HG03558 (cell line): ENCODE measurements around the gene AGRP.
"Not testable (repeated sequence)": the region's sequence is repeated elsewhere in the genome, so short reads cannot be mapped to it uniquely, and the experiment has no call there.

Experiments used
- ATAC-seq: cut with Tn5 transposase; IDR thresholded peaks from one replicate; pipeline ENCODE4 v1.9.1; 2021; ENCODE audit warnings: moderate number of reproducible peaks; ENCODE audit not compliant: unreplicated experiment; ENCODE audit errors: extremely low read depth

AGRP gene

GRCh38 chr16:67504031-67505021 is 21.0 kb upstream of the AGRP start:
- ATAC-seq, result no peak

- no peak for ATAC-seq
Observed at GRCh38 chr16:67499106-67499505, 15.8 kb upstream of the AGRP start.

GRCh38 chr16:67490335-67491096 is 7.2 kb upstream of the AGRP start:
- ATAC-seq, result no peak

- ATAC-seq, result no peak
Observed at GRCh38 chr16:67489401-67490083, 6.2 kb upstream of the AGRP start.

GRCh38 chr16:67487561-67487960 is 4.2 kb upstream of the AGRP start:
- ATAC-seq, result not testable (repeated sequence)

- no peak for ATAC-seq
Observed at GRCh38 chr16:67486805-67487204, 3.5 kb upstream of the AGRP start.

- ATAC-seq, result no peak
Observed at GRCh38 chr16:67483731-67484525, 581 bp upstream of the AGRP start.

- no peak for ATAC-seq
Observed at GRCh38 chr16:67482233-67482924, 968 bp downstream of the AGRP start.

GRCh38 chr16:67481561-67482232 is 1.6 kb downstream of the AGRP start:
- no peak for ATAC-seq

- ATAC-seq, result peak; percentile 88
Observed at GRCh38 chr16:67480833-67481560, 2.4 kb downstream of the AGRP start, which contains the start of gene ATP6V0D1. Gene ATP6V0D1, minus strand, starts transcription at chr16:67481157. Its CDS starts 71 bp downstream, at chr16:67481086.

- no peak for ATAC-seq
Observed at GRCh38 chr16:67477960-67478554, 5.3 kb downstream of the AGRP start.

GRCh38 chr16:67474551-67475455 is 8.5 kb downstream of the AGRP start:
- ATAC-seq, result no peak

- no peak for ATAC-seq
Observed at GRCh38 chr16:67471758-67472384, 11.5 kb downstream of the AGRP start.

- no peak for ATAC-seq
Observed at GRCh38 chr16:67470359-67470758, 13.0 kb downstream of the AGRP start.

- no peak for ATAC-seq
Observed at GRCh38 chr16:67468731-67469130, 14.6 kb downstream of the AGRP start.

- ATAC-seq, result no peak
Observed at GRCh38 chr16:67466581-67466980, 16.8 kb downstream of the AGRP start.
